ENCODE results near the gene ALDH1L1. TPM values are rescaled to one million over a fixed set of nuclear protein-coding genes. Genes with fewer than 3 reads are reported as not detected.
A peak's percentile ranks its signal among the peaks of the same experiment; 100 is the strongest.

ALDH1L1 gene
- total and polyA plus RNA-seq, 2 donors (not counting 1 experiment from before 2014, with no cell fraction given), result not detected

DNA sequence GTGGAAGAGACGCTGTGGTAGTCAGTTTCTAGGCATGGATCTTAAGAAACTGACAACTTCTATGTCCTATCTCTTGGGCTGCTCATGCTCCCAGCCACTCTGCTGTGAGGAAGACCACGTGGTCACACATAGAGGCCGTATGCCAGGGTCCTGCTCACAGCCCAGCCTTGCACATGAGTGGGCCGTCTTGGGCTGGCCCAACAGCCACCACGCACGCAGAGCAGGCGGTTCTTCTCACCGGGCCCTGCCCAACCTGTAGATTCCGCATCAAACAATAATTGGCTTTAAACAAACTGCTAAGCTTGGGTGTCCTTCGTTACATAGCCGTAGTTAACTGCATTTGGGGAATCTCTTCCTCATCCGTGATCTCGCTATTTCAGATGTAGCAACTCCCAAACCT lies 122.5 kb downstream of the ALDH1L1 start:
- no peaks in the 10 kb centered on the region for H4K20me1 ChIP-seq (ENCODE audit: control insufficient read depth, insufficient read depth, low read length, poor library complexity, severe bottlenecking)
- H2AFZ ChIP-seq (ENCODE audit: insufficient read depth, low read depth, low read length, poor library complexity, severe bottlenecking), result no peak overlapping the region
- H3K36me3 ChIP-seq (replicated peaks in 1 of 2; ENCODE audit: control extremely low read depth in 1 of 2, control insufficient read depth in 1 of 2, extremely low read depth in 1 of 2, insufficient read depth in 2 of 2, low read length in 1 of 2), result peaks cover 0 to 7% of the 10 kb centered on the region in 2 experiments
- H3K27ac Mint-ChIP-seq, result no peak overlapping the region
- ATAC-seq (ENCODE audit: low read depth) (no peak), DNase-seq (no peak)
- H3K27me3 Mint-ChIP-seq, result no peaks in the 10 kb centered on the region
- no peaks in the 10 kb centered on the region for H3K9me3 Mint-ChIP-seq (ENCODE audit: insufficient read depth)
- H3K9ac ChIP-seq (ENCODE audit: low read length), result no peak overlapping the region
- no peak for TF ChIP-seq EZH2 (IDR thresholded peaks at IDR 0.05; ENCODE audit: borderline replicate concordance, insufficient read depth, low read depth, low read length, poor library complexity, severe bottlenecking)
- TF ChIP-seq, protein P1, sequence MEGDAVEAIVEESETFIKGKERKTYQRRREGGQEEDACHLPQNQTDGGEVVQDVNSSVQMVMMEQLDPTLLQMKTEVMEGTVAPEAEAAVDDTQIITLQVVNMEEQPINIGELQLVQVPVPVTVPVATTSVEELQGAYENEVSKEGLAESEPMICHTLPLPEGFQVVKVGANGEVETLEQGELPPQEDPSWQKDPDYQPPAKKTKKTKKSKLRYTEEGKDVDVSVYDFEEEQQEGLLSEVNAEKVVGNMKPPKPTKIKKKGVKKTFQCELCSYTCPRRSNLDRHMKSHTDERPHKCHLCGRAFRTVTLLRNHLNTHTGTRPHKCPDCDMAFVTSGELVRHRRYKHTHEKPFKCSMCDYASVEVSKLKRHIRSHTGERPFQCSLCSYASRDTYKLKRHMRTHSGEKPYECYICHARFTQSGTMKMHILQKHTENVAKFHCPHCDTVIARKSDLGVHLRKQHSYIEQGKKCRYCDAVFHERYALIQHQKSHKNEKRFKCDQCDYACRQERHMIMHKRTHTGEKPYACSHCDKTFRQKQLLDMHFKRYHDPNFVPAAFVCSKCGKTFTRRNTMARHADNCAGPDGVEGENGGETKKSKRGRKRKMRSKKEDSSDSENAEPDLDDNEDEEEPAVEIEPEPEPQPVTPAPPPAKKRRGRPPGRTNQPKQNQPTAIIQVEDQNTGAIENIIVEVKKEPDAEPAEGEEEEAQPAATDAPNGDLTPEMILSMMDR (IDR thresholded peaks at IDR 0.05), result no peak
- H3K9me3 ChIP-seq (ENCODE audit: control extremely low read depth in 1 of 3, control insufficient read depth in 2 of 3, insufficient read depth in 1 of 3, low read length in 2 of 3), result no peaks in the 10 kb centered on the region
- H3K4me3 ChIP-seq (ENCODE audit: control extremely low read depth in 1 of 5, extremely low read depth in 1 of 5, insufficient read depth in 1 of 5, low read depth in 2 of 5, low read length in 4 of 5), result no peak overlapping the region
- CTCF ChIA-PET, result no interaction called here
- intact Hi-C loops (cut with micrococcal nuclease), result no loop called here
- peaks cover 2 to 6% of the 10 kb centered on the region in 2 donors for H3K4me1 ChIP-seq (ENCODE audit: control insufficient read depth in 2 of 2, insufficient read depth in 2 of 2, low read length in 2 of 2)
- no peaks in the 10 kb centered on the region for H3K27me3 ChIP-seq (replicated peaks in 1 of 4; ENCODE audit: control extremely low read depth in 1 of 4, control insufficient read depth in 3 of 4, insufficient read depth in 4 of 4, low read length in 3 of 4)
- POLR2A ChIA-PET, result no interaction called here
- no peak overlapping the region for H3K4me2 ChIP-seq (replicated peaks; ENCODE audit: low read depth, low read length, poor library complexity, severe bottlenecking)
- H3K4me1 Mint-ChIP-seq, result peaks cover 11% of the 10 kb centered on the region
- no peaks in the 10 kb centered on the region for H3K79me2 ChIP-seq (ENCODE audit: control insufficient read depth, insufficient read depth, low read length)
- no peak overlapping the region for H3K27ac ChIP-seq (ENCODE audit: low read length in 2 of 2)
- H3K4me3 Mint-ChIP-seq, result no peak overlapping the region
- WGBS (ENCODE audit: insufficient coverage), result 95% methylated on average over 13 of the region's 13 CpGs

DNA sequence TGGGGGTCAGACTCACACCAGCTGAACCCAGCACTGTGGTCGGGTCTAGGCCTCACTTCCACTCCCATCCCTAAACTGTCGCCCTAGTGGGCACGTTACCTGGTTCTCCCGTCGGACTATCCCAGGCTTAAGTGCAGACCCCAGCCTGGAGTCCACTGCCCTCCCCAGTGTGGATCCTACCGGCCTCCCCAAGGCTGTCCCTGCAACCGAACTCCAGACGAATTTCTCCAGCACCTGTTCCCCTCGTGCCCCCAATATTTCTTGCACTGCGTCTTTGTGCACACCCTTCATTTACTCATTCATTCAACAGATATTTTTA lies 122.9 kb downstream of the ALDH1L1 start:
- Mint-ChIP-seq H3K4me1 (peaks cover 15% of the 10 kb centered on the region), H3K27me3 (no peaks in the 10 kb centered on the region), H3K27ac (peak overlapping the region; percentile 4), H3K9me3 (ENCODE audit: insufficient read depth) (no peaks in the 10 kb centered on the region), H3K4me3 (no peak overlapping the region)
- TF ChIP-seq, protein P1 (IDR thresholded peaks at IDR 0.05), result no peak
- TF ChIP-seq EZH2 (IDR thresholded peaks at IDR 0.05; ENCODE audit: borderline replicate concordance, insufficient read depth, low read depth, low read length, poor library complexity, severe bottlenecking), result no peak
- Histone ChIP-seq H3K9ac (ENCODE audit: low read length) (no peak overlapping the region), H3K36me3 (replicated peaks in 1 of 2; ENCODE audit: control extremely low read depth in 1 of 2, control insufficient read depth in 1 of 2, extremely low read depth in 1 of 2, insufficient read depth in 2 of 2, low read length in 1 of 2) (peaks cover 0 to 7% of the 10 kb centered on the region in 2 experiments), H3K9me3 (ENCODE audit: control extremely low read depth in 1 of 3, control insufficient read depth in 2 of 3, insufficient read depth in 1 of 3, low read length in 2 of 3) (no peaks in the 10 kb centered on the region), H3K27me3 (replicated peaks in 1 of 4; ENCODE audit: control extremely low read depth in 1 of 4, control insufficient read depth in 3 of 4, insufficient read depth in 4 of 4, low read length in 3 of 4) (no peaks in the 10 kb centered on the region), H3K79me2 (ENCODE audit: control insufficient read depth, insufficient read depth, low read length) (no peaks in the 10 kb centered on the region), H2AFZ (ENCODE audit: insufficient read depth, low read depth, low read length, poor library complexity, severe bottlenecking) (no peak overlapping the region), H3K4me1 (ENCODE audit: control insufficient read depth in 2 of 2, insufficient read depth in 2 of 2, low read length in 2 of 2) (peaks cover 7 to 11% of the 10 kb centered on the region in 2 donors), H4K20me1 (ENCODE audit: control insufficient read depth, insufficient read depth, low read length, poor library complexity, severe bottlenecking) (no peaks in the 10 kb centered on the region), H3K27ac (ENCODE audit: low read length in 2 of 2) (no peak overlapping the region), H3K4me2 (replicated peaks; ENCODE audit: low read depth, low read length, poor library complexity, severe bottlenecking) (no peak overlapping the region), H3K4me3 (ENCODE audit: control extremely low read depth in 1 of 5, extremely low read depth in 1 of 5, insufficient read depth in 1 of 5, low read depth in 2 of 5, low read length in 4 of 5) (no peak overlapping the region)
- DNase-seq (no peak), ATAC-seq (ENCODE audit: low read depth) (no peak)
- 88% methylated on average over 10 of the region's 10 CpGs for WGBS (ENCODE audit: insufficient coverage)
- intact Hi-C loops (cut with micrococcal nuclease), result no loop called here
- ChIA-PET POLR2A (no interaction called here), CTCF (no interaction called here)
